ENCODE measurements around the gene CFD.
A peak's percentile ranks its signal among the peaks of the same experiment; 100 is the strongest.

The CFD gene

DNA sequence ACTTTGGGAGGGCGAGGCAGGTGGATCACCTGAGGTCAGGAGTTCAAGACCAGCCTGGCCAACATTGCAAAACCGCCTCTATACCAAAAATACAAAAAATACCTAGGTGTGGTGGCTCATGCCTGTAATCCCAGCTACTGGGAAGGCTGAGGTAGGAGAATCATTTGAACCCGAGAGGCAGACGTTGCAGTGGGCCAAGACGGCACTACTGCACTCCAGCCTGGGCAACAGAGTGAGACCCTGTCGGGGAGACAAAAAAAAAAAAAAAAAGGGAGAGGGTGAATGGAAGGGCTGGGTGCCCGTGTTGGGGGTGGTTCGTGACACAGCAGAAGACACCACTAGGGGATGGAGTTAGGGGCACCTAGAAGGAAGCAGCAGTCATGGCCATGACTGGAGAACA lies 10.8 kb downstream of the CFD start:
- H3K27ac ChIP-seq (ENCODE audit: extremely low read depth, low read depth, low read length) = no peak overlapping the region
- CTCF ChIA-PET = no interaction called here
- H3K4me3 ChIP-seq (ENCODE audit: low read depth, low read length) = no peak overlapping the region
- no peaks in the 10 kb centered on the region for H3K9me3 ChIP-seq (ENCODE audit: control insufficient read depth, insufficient read depth, low read depth, low read length)
- POLR2A ChIA-PET = no interaction called here
- H3K4me1 ChIP-seq (ENCODE audit: control insufficient read depth, insufficient read depth, low read length) = no peaks in the 10 kb centered on the region; the same call in 1 of the 2 replicates
- H3K36me3 ChIP-seq (ENCODE audit: control insufficient read depth in 2 of 2, insufficient read depth in 1 of 2, low read length in 2 of 2) = peaks cover 7 to 52% of the 10 kb centered on the region in 2 experiments; a peak in 2 of 3 replicates
- TF ChIP-seq GLI4 (tag by site-specific recombination; IDR thresholded peaks at IDR 0.05) (no peak), ZBTB10 (tag by site-specific recombination; IDR thresholded peaks at IDR 0.05) (no peak), ZNF121 (tag by site-specific recombination; IDR thresholded peaks at IDR 0.05) (peak; percentile 62; the same call in 1 of the 2 replicates), SP2 (tag by site-specific recombination; IDR thresholded peaks at IDR 0.05) (no peak), ZNF10 (tag by site-specific recombination; IDR thresholded peaks at IDR 0.05) (no peak), ZNF768 (tag by site-specific recombination; IDR thresholded peaks at IDR 0.05) (no peak), ZNF701 (tag by site-specific recombination; IDR thresholded peaks at IDR 0.05) (no peak), OSR2 (tag by site-specific recombination; IDR thresholded peaks at IDR 0.05) (no peak)

- Histone ChIP-seq H3K4me3 (ENCODE audit: low read depth, low read length) (no peak overlapping the region), H3K36me3 (ENCODE audit: control insufficient read depth in 2 of 2, insufficient read depth in 1 of 2, low read length in 2 of 2) (peaks cover 7 to 59% of the 10 kb centered on the region in 2 experiments; a peak in 2 of 3 replicates), H3K27ac (ENCODE audit: extremely low read depth, low read depth, low read length) (no peak overlapping the region), H3K4me1 (ENCODE audit: control insufficient read depth, insufficient read depth, low read length) (no peaks in the 10 kb centered on the region; the same call in 1 of the 2 replicates), H3K9me3 (ENCODE audit: control insufficient read depth, insufficient read depth, low read depth, low read length) (no peaks in the 10 kb centered on the region)
- ChIA-PET CTCF (no interaction called here), POLR2A (no interaction called here)
- TF ChIP-seq ZFHX2 (tag by site-specific recombination; conservative IDR thresholded peaks at IDR 0.05) = no peak
- peak; percentile 33; the same call in 1 of the 2 replicates for TF ChIP-seq ZIC2 (tag by site-specific recombination; IDR thresholded peaks at IDR 0.05)
- no peak for TF ChIP-seq ZNF624 (tag by site-specific recombination; IDR thresholded peaks at IDR 0.05)
- no peak for TF ChIP-seq ZNF211 (tag by site-specific recombination; IDR thresholded peaks at IDR 0.05; ENCODE audit: low read depth)
- TF ChIP-seq ZBTB10 (tag by site-specific recombination; IDR thresholded peaks at IDR 0.05) = peak; percentile 44; the same call in 1 of the 2 replicates
These were observed 11.5 kb downstream of the CFD start for GRCh38 chr19:870963-871401.

DNA sequence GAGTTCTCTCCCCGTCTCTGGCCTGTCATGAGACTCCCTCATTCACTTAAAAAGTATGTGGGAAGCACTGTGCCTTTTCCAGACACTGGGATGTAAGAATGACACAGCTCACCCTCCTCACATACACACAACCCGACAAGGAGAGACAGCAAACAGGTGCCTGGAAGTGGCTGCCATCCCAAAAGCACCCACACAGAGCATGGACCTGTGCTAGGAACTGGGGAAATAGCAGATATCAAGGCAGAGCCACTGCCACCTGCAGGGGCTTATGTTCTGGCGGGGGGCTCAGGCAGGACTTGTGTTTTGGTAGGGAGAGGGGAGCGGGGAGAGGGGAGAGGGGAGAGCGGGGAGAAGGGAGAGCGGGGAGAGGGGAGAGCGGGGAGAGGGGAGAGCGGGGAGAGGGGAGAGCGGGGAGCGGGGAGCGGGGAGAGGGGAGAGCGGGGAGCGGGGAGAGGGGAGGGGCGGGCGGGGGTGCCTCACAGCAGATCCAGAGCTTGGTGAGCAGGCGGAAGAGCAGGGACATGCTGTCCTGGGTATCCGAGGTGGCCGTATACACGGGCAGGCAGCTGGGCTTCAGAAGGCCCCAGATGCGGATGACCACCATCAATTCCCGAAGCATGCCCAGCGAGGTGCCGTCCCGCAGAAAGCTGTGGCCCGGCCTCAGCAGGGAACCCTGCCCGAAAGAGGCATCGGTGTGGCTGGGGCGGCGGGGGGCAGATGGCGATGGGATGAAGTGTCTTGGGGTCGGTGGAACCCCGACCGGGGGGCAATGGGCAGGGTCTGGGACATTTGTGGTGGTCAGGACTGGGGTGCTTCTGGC lies 12.2 kb downstream of the CFD start:
- H3K4me3 ChIP-seq (ENCODE audit: low read depth, low read length) = no peak overlapping the region
- no peaks in the 10 kb centered on the region; the same call in 1 of the 2 replicates for H3K4me1 ChIP-seq (ENCODE audit: control insufficient read depth, insufficient read depth, low read length)
- H3K27ac ChIP-seq (ENCODE audit: extremely low read depth, low read depth, low read length) = no peak overlapping the region
- no peaks in the 10 kb centered on the region for H3K9me3 ChIP-seq (ENCODE audit: control insufficient read depth, insufficient read depth, low read depth, low read length)
- ChIA-PET POLR2A (no interaction called here), CTCF (no interaction called here)
- H3K36me3 ChIP-seq (ENCODE audit: control insufficient read depth in 2 of 2, insufficient read depth in 1 of 2, low read length in 2 of 2) = peaks cover 7 to 64% of the 10 kb centered on the region in 2 experiments; a peak in 2 of 3 replicates
- no peak for TF ChIP-seq ZNF324 (tag by site-specific recombination; IDR thresholded peaks at IDR 0.05)
- TF ChIP-seq ZNF426 (tag by site-specific recombination; IDR thresholded peaks at IDR 0.05) = no peak
- TF ChIP-seq REST (tag by site-specific recombination; IDR thresholded peaks at IDR 0.05) = no peak
- TF ChIP-seq ZNF660 (tag by site-specific recombination; IDR thresholded peaks at IDR 0.05) = no peak
- no peak for TF ChIP-seq TCF7L2 (IDR thresholded peaks at IDR 0.05; ENCODE audit: borderline replicate concordance, low read depth, low read length)
- no peak for TF ChIP-seq GLIS2 (tag by site-specific recombination; IDR thresholded peaks at IDR 0.05)
- TF ChIP-seq ZNF311 (tag by site-specific recombination; IDR thresholded peaks at IDR 0.05; ENCODE audit: borderline replicate concordance) = no peak
- 0 out of 2 replicates have a peak, but pooled peaks have one; percentile 36 for TF ChIP-seq KLF8 (tag by site-specific recombination; IDR thresholded peaks at IDR 0.05)
